Keratinocyte (primary cell): ENCODE measurements around the gene TUSC2.

Source experiments
- EZH2 ChIP-seq: IDR thresholded peaks from one replicate; pipeline ENCODE4 v1.6.1; 2012; ENCODE audit warnings: inconsistent platforms, mild to moderate bottlenecking, low read length, moderate library complexity
- TF ChIP-seq, protein P1 (sequence below), 3 experiments: IDR thresholded peaks in 1 of 3; conservative IDR thresholded peaks in 1 of 3; optimal IDR thresholded peaks in 1 of 3; 2 replicates in 2 of 3; 3 replicates in 1 of 3; pipeline versions ENCODE3 to v1.5.1; 2011; ENCODE audit warnings: low read length in 3 of 3, mild to moderate bottlenecking in 3 of 3, moderate library complexity in 2 of 3, control low read depth in 1 of 3, inconsistent platforms in 1 of 3; ENCODE audit not compliant: insufficient read depth in 2 of 3; ENCODE audit errors: extremely low read depth in 1 of 3

DNA sequence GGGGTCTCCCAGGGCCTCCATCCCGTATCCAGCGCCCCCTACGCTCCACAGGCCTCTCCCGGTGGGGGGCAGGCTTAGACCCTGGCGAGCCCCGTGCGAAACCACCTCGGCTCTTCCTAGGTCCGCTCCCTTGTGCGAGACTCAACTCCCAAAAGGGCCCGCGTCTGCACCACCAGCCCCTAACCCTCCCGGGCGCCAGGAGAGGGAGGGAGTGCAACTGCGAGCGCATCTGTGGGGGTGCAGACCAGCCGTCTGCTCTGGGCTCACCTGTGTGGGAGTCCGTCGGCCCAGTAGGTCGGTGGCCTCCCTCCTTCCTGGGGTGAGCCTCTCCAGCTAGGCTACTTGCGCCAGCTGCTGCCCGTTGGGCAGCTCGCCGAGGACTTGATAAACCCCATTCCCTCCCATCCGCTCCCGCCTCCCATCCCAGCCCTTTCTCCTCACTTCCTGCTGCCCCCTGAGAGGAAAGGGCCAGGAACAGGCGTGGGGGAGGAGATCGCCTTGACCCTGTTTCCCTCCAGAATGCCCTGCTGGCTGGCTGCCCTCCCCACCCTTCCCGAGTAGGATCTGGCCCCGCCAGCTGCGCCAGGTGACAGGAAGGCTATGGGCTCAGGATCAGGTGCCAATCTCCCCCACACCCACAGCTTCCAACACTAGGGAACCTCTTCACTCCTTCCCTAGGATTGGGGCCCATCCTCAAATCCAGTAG is 5.5 kb downstream of the TUSC2 start, which contains the start of gene HYAL2:
- TF ChIP-seq, protein P1, sequence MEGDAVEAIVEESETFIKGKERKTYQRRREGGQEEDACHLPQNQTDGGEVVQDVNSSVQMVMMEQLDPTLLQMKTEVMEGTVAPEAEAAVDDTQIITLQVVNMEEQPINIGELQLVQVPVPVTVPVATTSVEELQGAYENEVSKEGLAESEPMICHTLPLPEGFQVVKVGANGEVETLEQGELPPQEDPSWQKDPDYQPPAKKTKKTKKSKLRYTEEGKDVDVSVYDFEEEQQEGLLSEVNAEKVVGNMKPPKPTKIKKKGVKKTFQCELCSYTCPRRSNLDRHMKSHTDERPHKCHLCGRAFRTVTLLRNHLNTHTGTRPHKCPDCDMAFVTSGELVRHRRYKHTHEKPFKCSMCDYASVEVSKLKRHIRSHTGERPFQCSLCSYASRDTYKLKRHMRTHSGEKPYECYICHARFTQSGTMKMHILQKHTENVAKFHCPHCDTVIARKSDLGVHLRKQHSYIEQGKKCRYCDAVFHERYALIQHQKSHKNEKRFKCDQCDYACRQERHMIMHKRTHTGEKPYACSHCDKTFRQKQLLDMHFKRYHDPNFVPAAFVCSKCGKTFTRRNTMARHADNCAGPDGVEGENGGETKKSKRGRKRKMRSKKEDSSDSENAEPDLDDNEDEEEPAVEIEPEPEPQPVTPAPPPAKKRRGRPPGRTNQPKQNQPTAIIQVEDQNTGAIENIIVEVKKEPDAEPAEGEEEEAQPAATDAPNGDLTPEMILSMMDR (optimal IDR thresholded peaks at IDR 0.05 in 1 of 3, IDR thresholded peaks at IDR 0.05 in 1 of 3, conservative IDR thresholded peaks at IDR 0.05 in 1 of 3; ENCODE audit: extremely low read depth in 1 of 3, insufficient read depth in 2 of 3, low read length in 3 of 3), result no peak
- TF ChIP-seq EZH2, result no peak
